ENCODE measurements around the gene ATP6V0D1. TPM values are rescaled to one million over a fixed set of nuclear protein-coding genes. Genes with fewer than 3 reads are reported as not detected.

Gene ATP6V0D1
- polyA plus RNA-seq, 3 donors = 354 to 687 (median 631) TPM

DNA sequence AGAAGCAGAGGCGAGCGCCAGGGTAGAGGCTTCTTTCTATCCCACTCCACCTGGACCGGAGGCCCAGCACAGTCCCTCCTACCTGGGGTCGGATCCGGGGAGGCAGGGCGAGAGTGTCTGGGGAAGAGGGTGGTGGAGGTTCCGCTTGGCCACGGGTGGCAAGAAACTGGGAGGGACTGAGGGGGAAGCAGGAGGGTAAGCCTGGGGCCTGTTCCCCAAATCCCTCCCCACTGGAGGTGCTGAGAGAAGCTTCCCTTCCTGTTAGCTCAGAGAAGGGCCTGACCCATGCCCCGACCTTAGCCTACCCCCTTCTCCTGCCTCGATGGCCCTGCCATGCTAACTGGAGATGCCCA lies 85.9 kb downstream of the ATP6V0D1 start:
- Mint-ChIP-seq H3K4me3 (peak overlapping the region; percentile 78 to 87), H3K9me3 (peaks cover 0 to 8% (median 0%) of the 10 kb centered on the region in 7 donors), H3K27me3 (ENCODE audit: low read depth in 3 of 3) (peaks cover 14 to 49% (median 25%) of the 10 kb centered on the region in 3 donors), H3K36me3 (peaks cover 4 to 8% of the 10 kb centered on the region in 2 donors), H3K27ac (peak overlapping the region; percentile 54 to 91 (median 85)), H3K4me1 (peaks cover 57% of the 10 kb centered on the region)
- TF ChIP-seq, protein P1, sequence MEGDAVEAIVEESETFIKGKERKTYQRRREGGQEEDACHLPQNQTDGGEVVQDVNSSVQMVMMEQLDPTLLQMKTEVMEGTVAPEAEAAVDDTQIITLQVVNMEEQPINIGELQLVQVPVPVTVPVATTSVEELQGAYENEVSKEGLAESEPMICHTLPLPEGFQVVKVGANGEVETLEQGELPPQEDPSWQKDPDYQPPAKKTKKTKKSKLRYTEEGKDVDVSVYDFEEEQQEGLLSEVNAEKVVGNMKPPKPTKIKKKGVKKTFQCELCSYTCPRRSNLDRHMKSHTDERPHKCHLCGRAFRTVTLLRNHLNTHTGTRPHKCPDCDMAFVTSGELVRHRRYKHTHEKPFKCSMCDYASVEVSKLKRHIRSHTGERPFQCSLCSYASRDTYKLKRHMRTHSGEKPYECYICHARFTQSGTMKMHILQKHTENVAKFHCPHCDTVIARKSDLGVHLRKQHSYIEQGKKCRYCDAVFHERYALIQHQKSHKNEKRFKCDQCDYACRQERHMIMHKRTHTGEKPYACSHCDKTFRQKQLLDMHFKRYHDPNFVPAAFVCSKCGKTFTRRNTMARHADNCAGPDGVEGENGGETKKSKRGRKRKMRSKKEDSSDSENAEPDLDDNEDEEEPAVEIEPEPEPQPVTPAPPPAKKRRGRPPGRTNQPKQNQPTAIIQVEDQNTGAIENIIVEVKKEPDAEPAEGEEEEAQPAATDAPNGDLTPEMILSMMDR (IDR thresholded peaks at IDR 0.05) = no peak
- Histone ChIP-seq H3K36me3 (replicated peaks in 1 of 2; ENCODE audit: control insufficient read depth in 1 of 2, insufficient read depth in 2 of 2, low read length in 2 of 2) (no peaks in the 10 kb centered on the region), H3K4me1 (ENCODE audit: control insufficient read depth in 1 of 2, insufficient read depth in 2 of 2, low read length in 2 of 2) (peaks cover 69 to 75% of the 10 kb centered on the region in 2 donors), H3K9me3 (replicated peaks in 1 of 2; ENCODE audit: control insufficient read depth in 1 of 2, insufficient read depth in 1 of 2, low read length in 2 of 2) (no peaks in the 10 kb centered on the region), H2AFZ (ENCODE audit: insufficient read depth, low read depth, low read length, poor library complexity, severe bottlenecking) (peak overlapping the region; percentile 88), H3K9ac (ENCODE audit: insufficient read depth, low read length, poor library complexity, severe bottlenecking) (peak overlapping the region; percentile 71), H3K4me2 (replicated peaks; ENCODE audit: extremely low read depth, low read length, poor library complexity, severe bottlenecking) (peak overlapping the region; percentile 87), H4K20me1 (ENCODE audit: insufficient read depth, low read length) (peaks cover 40% of the 10 kb centered on the region), H3K27ac (ENCODE audit: low read depth in 1 of 2, low read length in 2 of 2) (peak overlapping the region; percentile 63 to 80), H3K79me2 (ENCODE audit: insufficient read depth, low read length) (no peaks in the 10 kb centered on the region), H3K4me3 (replicated peaks in 1 of 3; ENCODE audit: low read depth in 2 of 3, low read length in 3 of 3) (peak overlapping the region; percentile 42 to 78 (median 77)), H3K27me3 (ENCODE audit: control insufficient read depth in 2 of 2, insufficient read depth in 2 of 2, low read length in 2 of 2) (peaks cover 0 to 19% of the 10 kb centered on the region in 2 donors)
- peak in 2 of 3 donors; percentile 57 to 73 for DNase-seq
- WGBS (ENCODE audit: insufficient coverage) = 8% methylated on average over 2 of the region's 10 CpGs
- intact Hi-C loops (cut with micrococcal nuclease) = loop anchor here (5.0 kb wide), 3 partner anchors 48 to 118 kb away; partner anchors contain the start of gene PLEKHG4 (in 1 of the 2)

DNA sequence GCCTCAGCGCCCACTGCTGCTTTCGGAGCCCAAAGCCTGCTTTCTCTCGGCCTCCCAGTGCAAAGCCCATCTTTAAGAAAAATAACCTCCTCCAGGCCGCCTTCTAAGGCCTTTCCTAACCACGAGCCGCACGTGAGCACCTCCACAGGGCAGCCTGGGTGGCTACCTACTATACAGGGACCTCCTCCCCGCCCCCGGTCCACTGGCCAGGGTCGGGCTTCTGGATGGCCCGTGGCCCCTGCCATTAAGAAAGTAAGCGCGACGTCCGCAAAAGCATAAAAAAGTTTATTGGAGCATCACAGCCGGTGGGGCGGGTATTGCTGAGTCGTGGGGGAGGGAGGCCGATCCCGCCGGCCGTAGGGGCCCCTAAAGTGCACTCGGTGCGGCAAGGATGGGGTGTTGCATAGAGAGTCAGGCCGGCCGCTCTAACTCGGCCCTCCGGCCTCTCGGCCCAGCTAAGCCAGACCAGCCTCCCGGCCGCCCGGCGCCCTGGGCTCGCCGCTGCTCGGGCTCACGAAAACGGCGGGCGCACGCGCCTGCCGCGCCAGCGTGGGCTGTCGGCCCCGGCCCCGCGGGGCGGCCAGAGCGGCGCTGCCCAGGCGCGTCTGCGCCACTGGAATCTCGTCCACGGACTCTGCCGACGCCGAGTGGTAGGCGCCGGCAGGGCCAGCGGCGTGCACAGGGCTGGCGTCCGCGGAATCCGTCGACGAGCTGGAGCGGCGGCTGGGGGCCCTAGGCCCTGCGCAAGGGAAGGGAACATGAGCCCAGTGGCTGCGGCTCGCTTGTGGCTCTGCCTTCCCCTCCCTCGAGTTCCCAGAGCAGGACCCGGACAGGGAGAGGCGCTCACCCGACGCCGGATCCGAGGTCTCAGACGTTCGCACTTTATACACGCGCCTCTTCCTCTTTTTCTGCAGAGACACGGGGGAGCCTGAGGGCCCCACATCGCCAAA lies 86.5 kb downstream of the ATP6V0D1 start:
- no peaks in the 10 kb centered on the region for H3K9me3 ChIP-seq (replicated peaks in 1 of 2; ENCODE audit: control insufficient read depth in 1 of 2, insufficient read depth in 1 of 2, low read length in 2 of 2)
- WGBS (ENCODE audit: insufficient coverage) = 4% methylated on average over 82 of the region's 88 CpGs
- H3K36me3 ChIP-seq (replicated peaks in 1 of 2; ENCODE audit: control insufficient read depth in 1 of 2, insufficient read depth in 2 of 2, low read length in 2 of 2) = no peaks in the 10 kb centered on the region
- Mint-ChIP-seq H3K36me3 (peaks cover 8 to 13% of the 10 kb centered on the region in 2 donors), H3K4me3 (peak overlapping the region; percentile 83 to 92), H3K9me3 (peaks cover 0 to 8% (median 0%) of the 10 kb centered on the region in 7 donors), H3K4me1 (peaks cover 63% of the 10 kb centered on the region), H3K27ac (peak overlapping the region; percentile 73 to 93 (median 86)), H3K27me3 (ENCODE audit: low read depth in 3 of 3) (peaks cover 14 to 47% (median 26%) of the 10 kb centered on the region in 3 donors)
- peak overlapping the region; percentile 87 for H3K4me2 ChIP-seq (replicated peaks; ENCODE audit: extremely low read depth, low read length, poor library complexity, severe bottlenecking)
- H3K27ac ChIP-seq (ENCODE audit: low read depth in 1 of 2, low read length in 2 of 2) = peak overlapping the region; percentile 63 to 80
- H4K20me1 ChIP-seq (ENCODE audit: insufficient read depth, low read length) = peaks cover 47% of the 10 kb centered on the region
- peak; percentile 74 to 77 (median 76) for DNase-seq
- intact Hi-C loops (cut with micrococcal nuclease) = loop anchor here (5.0 kb wide), 3 partner anchors 47 to 117 kb away; partner anchors contain the start of gene PLEKHG4 (in 1 of the 2)
- H3K4me3 ChIP-seq (replicated peaks in 1 of 3; ENCODE audit: low read depth in 2 of 3, low read length in 3 of 3) = peak overlapping the region; percentile 42 to 78 (median 77)
- H2AFZ ChIP-seq (ENCODE audit: insufficient read depth, low read depth, low read length, poor library complexity, severe bottlenecking) = peak overlapping the region; percentile 88
- peak overlapping the region; percentile 71 for H3K9ac ChIP-seq (ENCODE audit: insufficient read depth, low read length, poor library complexity, severe bottlenecking)
- H3K79me2 ChIP-seq (ENCODE audit: insufficient read depth, low read length) = no peaks in the 10 kb centered on the region
- peaks cover 76 to 80% of the 10 kb centered on the region in 2 donors for H3K4me1 ChIP-seq (ENCODE audit: control insufficient read depth in 1 of 2, insufficient read depth in 2 of 2, low read length in 2 of 2)
- H3K27me3 ChIP-seq (ENCODE audit: control insufficient read depth in 2 of 2, insufficient read depth in 2 of 2, low read length in 2 of 2) = peaks cover 0 to 19% of the 10 kb centered on the region in 2 donors
- TF ChIP-seq, protein P1 (IDR thresholded peaks at IDR 0.05) = no peak
